Natural killer cell (primary cell): ENCODE measurements around the gene KIAA1671. TPM values are rescaled to one million over a fixed set of nuclear protein-coding genes. Genes with fewer than 3 reads are reported as not detected.

Experiments used
- ATAC-seq, 3 donors: fragments of 150-1000 bp in 2 of 3; fragments of 200-7000 bp in 1 of 3; cut with Tn5 transposase; 1 replicate in 1 of 3; 2 replicates in 2 of 3; pipeline ENCODE4 v1.10.0; 2021; ENCODE audit warnings: mild to moderate bottlenecking in 2 of 3, moderate library complexity in 2 of 3
- DNase-seq, 2 donors: peaks; one replicate each; pipeline versions ENCODE4 v3.0.0 to v3.0.0-alpha.2; 2013 to 2021; ENCODE audit warnings: mixed read lengths in 1 of 2
- H3K27ac ChIP-seq: one replicate; pipeline ENCODE4 v1.5.1; 2013; ENCODE audit warnings: mild to moderate bottlenecking, low read length
- H3K27me3 ChIP-seq: one replicate; pipeline ENCODE4 v1.6.1; 2013; ENCODE audit warnings: low read length; ENCODE audit not compliant: control insufficient read depth, insufficient read depth
- H3K36me3 ChIP-seq: one replicate; pipeline ENCODE4 v1.6.1; 2013; ENCODE audit warnings: low read length; ENCODE audit not compliant: control insufficient read depth, insufficient read depth
- H3K4me1 ChIP-seq: one replicate; pipeline ENCODE4 v1.6.1; 2013; ENCODE audit warnings: low read length; ENCODE audit not compliant: control insufficient read depth, insufficient read depth
- H3K4me3 ChIP-seq: one replicate; pipeline ENCODE4 v1.5.1; 2013; ENCODE audit warnings: low read length
- H3K9me3 ChIP-seq: one replicate; pipeline ENCODE4 v1.6.1; 2013; ENCODE audit warnings: low read length; ENCODE audit not compliant: control insufficient read depth, insufficient read depth
- H3K27ac Mint-ChIP-seq, 2 donors: one replicate each; pipeline ENCODE4 v1.8.0; 2022; ENCODE audit warnings: mild to moderate bottlenecking in 2 of 2, mixed read lengths in 2 of 2, moderate library complexity in 1 of 2
- H3K27me3 Mint-ChIP-seq, 2 donors: one replicate each; pipeline ENCODE4 v1.8.0; 2022; ENCODE audit warnings: low read depth in 2 of 2, mixed read lengths in 2 of 2
- H3K36me3 Mint-ChIP-seq: one replicate; pipeline ENCODE4 v1.8.0; 2022; ENCODE audit warnings: mixed read lengths
- H3K4me1 Mint-ChIP-seq, 2 donors: one replicate each; pipeline ENCODE4 v1.8.0; 2022; ENCODE audit warnings: mixed read lengths in 2 of 2
- H3K4me3 Mint-ChIP-seq: one replicate; pipeline ENCODE4 v1.8.0; 2022; ENCODE audit warnings: mild to moderate bottlenecking, moderate library complexity, mixed read lengths
- H3K9me3 Mint-ChIP-seq, 2 donors: one replicate each; pipeline ENCODE4 v1.8.0; 2022; ENCODE audit warnings: mixed read lengths in 2 of 2
- WGBS: methylation state at CpG from one replicate; pipeline ENCODE4 v1.1.7; 2013; ENCODE audit warnings: missing lambda C conversion rate; ENCODE audit not compliant: insufficient coverage; 5-methylcytosine and 5-hydroxymethylcytosine counted together
- intact Hi-C: fragments of 100-400 bp; cut with micrococcal nuclease; formaldehyde crosslinking; loops from one replicate; pipeline ENCODE4 v1.14.2; 2022
- total RNA-seq, 4 donors: library from RNA; stranded (reverse); fragments of 120-200 nt in 1 of 4; gene quantifications; one replicate each; pipeline versions ENCODE4 v1.2.3 to v1.2.4, GENCODE V29; 2013 to 2022
- TF ChIP-seq, protein P1 (sequence below): fragments of 200-600 bp; IDR thresholded peaks from one replicate; pipeline ENCODE4 v1.8.0; 2022; ENCODE audit warnings: antibody characterized with exemption

Gene KIAA1671
- total RNA-seq, 3 donors from 2014 or later (not counting 1 experiment from before 2014, with no cell fraction given) = 3.6 to 24.0 (median 7.3) TPM

DNA sequence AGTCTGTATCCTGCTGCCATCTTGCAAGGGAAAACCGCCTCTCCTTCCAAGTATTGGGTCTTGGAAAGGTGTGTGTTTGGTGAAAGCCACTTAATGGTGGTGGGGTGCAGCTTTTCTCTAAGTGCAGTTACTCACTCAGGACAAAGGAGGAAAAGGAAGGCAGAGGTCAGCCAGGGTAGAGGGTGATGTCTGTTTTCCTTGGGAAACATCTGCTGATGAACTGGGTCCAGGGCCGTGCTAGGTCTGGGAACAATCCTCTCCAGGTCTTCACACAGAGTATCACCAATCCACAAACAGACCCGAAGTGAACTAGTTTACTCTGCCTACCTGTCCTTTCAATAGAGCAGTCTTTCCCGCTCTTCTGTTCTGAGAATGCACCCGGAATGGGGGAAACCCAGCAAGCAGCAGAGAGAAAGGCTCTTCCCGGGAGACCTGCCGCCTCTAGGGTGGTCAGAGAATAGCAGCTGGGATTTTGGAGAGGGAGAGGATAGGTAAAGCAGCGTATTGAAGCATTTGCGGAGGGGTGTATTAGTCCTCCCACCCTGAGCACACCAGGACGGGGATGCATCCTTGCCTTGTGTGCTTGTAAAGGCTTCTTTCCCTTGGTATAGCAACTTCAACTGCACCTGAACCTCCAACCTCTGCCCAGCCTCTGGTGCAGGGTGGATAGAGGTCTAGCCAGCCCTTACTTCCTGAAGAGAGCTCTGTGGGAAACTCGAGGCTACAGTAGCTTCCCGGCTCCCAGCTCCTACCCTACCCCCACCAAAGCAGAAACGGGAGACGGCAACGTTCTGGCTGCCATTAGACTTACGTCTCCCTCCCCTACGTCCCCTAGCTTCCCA, 26.7 kb upstream of the KIAA1671 start:
- WGBS = 63% methylated on average over 16 of the region's 17 CpGs
- no peaks in the 10 kb centered on the region for H3K4me1 ChIP-seq
- DNase-seq (no peak), ATAC-seq (no peak)
- no peak overlapping the region for H3K27ac ChIP-seq
- intact Hi-C loops = no loop called here
- Mint-ChIP-seq H3K4me3 (no peak overlapping the region), H3K27ac (no peak overlapping the region), H3K9me3 (no peaks in the 10 kb centered on the region), H3K36me3 (no peaks in the 10 kb centered on the region), H3K4me1 (no peaks in the 10 kb centered on the region), H3K27me3 (no peaks in the 10 kb centered on the region)
- no peak overlapping the region for H3K4me3 ChIP-seq
- TF ChIP-seq, protein P1, sequence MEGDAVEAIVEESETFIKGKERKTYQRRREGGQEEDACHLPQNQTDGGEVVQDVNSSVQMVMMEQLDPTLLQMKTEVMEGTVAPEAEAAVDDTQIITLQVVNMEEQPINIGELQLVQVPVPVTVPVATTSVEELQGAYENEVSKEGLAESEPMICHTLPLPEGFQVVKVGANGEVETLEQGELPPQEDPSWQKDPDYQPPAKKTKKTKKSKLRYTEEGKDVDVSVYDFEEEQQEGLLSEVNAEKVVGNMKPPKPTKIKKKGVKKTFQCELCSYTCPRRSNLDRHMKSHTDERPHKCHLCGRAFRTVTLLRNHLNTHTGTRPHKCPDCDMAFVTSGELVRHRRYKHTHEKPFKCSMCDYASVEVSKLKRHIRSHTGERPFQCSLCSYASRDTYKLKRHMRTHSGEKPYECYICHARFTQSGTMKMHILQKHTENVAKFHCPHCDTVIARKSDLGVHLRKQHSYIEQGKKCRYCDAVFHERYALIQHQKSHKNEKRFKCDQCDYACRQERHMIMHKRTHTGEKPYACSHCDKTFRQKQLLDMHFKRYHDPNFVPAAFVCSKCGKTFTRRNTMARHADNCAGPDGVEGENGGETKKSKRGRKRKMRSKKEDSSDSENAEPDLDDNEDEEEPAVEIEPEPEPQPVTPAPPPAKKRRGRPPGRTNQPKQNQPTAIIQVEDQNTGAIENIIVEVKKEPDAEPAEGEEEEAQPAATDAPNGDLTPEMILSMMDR = no peak
- H3K9me3 ChIP-seq = no peaks in the 10 kb centered on the region
- H3K36me3 ChIP-seq = peaks cover 9% of the 10 kb centered on the region
- no peaks in the 10 kb centered on the region for H3K27me3 ChIP-seq

DNA sequence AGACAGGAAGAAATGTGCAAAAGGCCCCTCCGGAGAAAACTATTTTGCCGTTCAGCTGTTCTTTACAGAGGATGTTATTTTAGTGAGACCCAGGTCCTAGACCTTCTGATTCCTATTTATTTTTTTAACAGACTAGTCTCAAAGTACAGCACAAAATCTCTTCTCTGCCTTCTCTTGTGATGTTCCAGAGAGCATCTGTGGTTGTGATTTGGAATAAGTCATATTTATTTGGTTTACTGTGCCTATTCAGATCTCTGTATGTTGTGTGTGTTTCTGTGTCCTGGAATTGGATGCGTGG, 26.1 kb upstream of the KIAA1671 start:
- intact Hi-C loops = no loop called here
- Histone ChIP-seq H3K4me3 (no peak overlapping the region), H3K27ac (no peak overlapping the region), H3K27me3 (no peaks in the 10 kb centered on the region), H3K9me3 (no peaks in the 10 kb centered on the region), H3K36me3 (peaks cover 9% of the 10 kb centered on the region), H3K4me1 (no peaks in the 10 kb centered on the region)
- Mint-ChIP-seq H3K36me3 (no peaks in the 10 kb centered on the region), H3K27ac (no peak overlapping the region), H3K4me3 (no peak overlapping the region), H3K4me1 (no peaks in the 10 kb centered on the region), H3K27me3 (no peaks in the 10 kb centered on the region), H3K9me3 (no peaks in the 10 kb centered on the region)
- WGBS = 45% methylated on average over 3 of the region's 3 CpGs
- DNase-seq (no peak), ATAC-seq (no peak)
- TF ChIP-seq, protein P1 = no peak

GRCh38 chr22:24926849-24927579, 25.5 kb upstream of the KIAA1671 start:
- Mint-ChIP-seq H3K27me3 (no peaks in the 10 kb centered on the region), H3K4me3 (no peak overlapping the region), H3K4me1 (no peaks in the 10 kb centered on the region), H3K36me3 (no peaks in the 10 kb centered on the region), H3K9me3 (no peaks in the 10 kb centered on the region), H3K27ac (no peak overlapping the region)
- Histone ChIP-seq H3K4me3 (no peak overlapping the region), H3K36me3 (peaks cover 9% of the 10 kb centered on the region), H3K27ac (no peak overlapping the region), H3K9me3 (no peaks in the 10 kb centered on the region), H3K4me1 (no peaks in the 10 kb centered on the region), H3K27me3 (no peaks in the 10 kb centered on the region)
- no peak for ATAC-seq
- DNase-seq = no peak
- TF ChIP-seq, protein P1 = no peak
- WGBS = 88% methylated on average over 1 of the region's 1 CpG
- intact Hi-C loops = no loop called here
